NCI-H2171 (cell line): ENCODE data around the gene SLC9A9.

Experiments used
- DNase-seq: peaks from one replicate; lab custom pipeline; 2025; lab: John Stamatoyannopoulos, UW

Gene SLC9A9

GRCh38 chr3:143321058-143321769 lies 527.1 kb downstream of the SLC9A9 start:
- DNase-seq = no peak

- DNase-seq = no peak
Observed at GRCh38 chr3:143315766-143316165, 532.5 kb downstream of the SLC9A9 start.

GRCh38 chr3:143314251-143315093 lies 533.8 kb downstream of the SLC9A9 start:
- no peak for DNase-seq

DNA sequence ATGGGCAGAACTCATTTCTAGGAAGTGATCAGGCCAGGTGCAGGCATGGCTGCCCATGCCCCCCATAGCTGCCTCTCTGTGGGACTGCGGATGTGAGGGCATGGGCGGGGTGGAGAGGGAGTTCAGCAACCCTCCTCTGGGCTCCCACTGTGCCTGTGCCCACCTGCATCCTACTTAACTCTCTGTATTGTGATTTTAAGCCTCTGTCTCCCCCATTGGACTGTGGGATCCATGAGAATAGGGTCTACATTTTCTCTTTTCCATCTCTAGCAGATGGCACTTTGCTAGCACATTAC lies 534.4 kb downstream of the SLC9A9 start:
- DNase-seq = no peak

DNA sequence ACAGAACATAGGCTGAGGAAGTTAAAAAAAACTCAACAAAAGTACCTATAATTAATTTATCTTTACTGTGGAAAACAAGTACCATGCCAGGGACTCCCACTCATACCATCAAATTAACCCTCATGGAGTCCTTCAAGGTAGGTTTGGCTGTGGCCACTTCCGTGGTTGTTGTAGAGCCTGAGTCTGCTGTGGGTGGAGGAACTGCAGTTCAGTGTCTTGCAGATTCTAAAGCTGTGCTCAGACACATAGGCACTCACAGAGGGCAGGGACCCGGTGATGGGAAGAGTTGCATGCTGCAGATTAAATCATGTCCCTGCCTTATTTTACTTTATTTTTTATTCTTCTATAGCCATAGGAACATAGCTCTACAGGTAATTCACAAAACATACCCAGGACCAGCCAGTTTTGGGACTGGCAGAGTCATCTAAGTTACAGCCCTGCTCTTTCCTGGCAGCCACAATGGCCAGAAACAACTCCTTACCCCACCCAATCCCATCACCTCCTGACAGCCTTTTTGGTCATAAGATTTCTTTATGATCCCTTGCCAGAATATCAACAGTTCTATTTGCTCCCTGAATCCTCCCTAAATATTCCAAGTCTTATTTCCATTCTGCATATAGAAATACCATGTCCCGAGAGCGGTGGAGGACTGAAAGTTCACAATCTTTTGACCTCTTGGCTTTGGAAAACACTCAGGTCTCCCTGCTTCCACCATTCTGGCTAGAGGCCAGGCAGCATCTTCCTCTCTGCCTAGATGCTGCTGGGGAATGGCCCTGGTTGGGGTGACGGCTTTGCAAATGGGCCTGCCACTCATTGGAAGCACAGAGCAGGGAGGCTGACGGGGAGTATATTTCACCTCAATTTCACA lies 535.0 kb downstream of the SLC9A9 start:
- DNase-seq = no peak

GRCh38 chr3:143311096-143311495 lies 537.2 kb downstream of the SLC9A9 start:
- no peak for DNase-seq

GRCh38 chr3:143309705-143310104 lies 538.6 kb downstream of the SLC9A9 start:
- DNase-seq = no peak

DNA sequence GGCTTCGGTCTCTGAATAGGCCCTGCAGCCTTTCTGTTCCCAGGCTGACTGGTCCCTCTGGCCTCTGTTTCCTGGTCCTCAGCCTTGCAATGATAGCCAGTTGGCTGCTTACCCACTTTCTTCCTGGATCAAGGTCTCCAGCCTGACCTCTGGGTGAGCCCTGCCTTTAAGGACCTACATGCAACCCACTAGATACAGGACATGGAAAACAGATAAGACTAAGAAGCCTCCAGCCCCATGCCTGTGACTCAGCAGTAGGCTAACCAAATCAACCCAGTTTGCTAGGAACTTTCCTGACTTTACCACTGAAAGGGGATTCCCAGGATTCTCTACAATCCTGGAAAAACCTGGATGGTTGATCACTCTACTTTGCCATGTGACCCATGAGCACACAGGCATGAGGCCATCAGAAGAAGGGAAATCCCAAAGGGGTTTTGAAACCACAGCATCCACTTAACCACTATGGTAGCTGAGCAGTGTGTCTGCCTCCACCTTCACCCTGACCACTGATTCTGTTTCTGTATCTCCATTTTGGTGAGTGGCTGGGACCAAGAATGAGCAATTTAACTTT lies 540.6 kb downstream of the SLC9A9 start:
- no peak for DNase-seq

- no peak for DNase-seq
Observed at GRCh38 chr3:143306407-143306806, 541.9 kb downstream of the SLC9A9 start.

- DNase-seq = no peak
Observed at GRCh38 chr3:143302638-143303171, 545.6 kb downstream of the SLC9A9 start.

DNA sequence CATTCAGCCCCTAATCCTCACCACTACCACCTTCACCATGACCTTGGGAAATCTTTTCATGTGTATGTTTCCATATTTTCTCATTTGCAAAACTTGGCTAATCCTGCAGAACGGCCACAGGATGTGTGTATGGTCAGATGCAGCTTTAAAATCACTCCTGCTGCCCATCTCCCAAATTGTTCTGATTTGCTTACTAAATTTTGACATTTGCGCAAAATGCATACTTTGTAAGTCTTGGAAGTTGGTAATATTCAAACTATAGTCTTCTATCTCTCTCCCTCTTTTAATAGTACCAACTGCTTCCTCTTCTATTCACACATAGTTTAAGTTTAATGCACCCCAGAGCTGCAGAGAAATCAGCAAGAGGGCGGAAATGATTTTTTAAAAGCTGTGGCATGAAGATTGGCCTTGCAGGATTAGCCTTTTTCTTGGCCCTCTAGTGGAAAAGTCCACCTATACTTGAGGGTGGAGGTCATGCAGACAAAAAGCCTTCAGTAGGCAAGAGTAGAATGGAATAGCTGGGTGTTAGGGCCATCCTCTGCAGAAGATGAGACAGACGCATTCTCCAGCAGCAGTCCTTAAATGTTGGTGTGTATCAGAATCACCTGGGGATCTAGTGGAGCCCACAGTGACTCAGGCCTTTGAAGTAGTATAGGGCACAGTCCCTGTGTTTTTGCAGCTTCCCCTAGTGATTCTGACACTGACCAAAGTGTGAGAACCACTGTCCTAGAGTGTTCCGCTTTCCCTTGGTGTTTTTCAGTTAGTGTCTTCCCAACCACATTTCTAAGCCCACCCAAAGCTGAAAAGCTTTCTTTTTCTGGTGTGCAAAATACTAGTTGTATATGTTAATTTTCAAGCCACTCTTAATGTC lies 547.0 kb downstream of the SLC9A9 start:
- DNase-seq = no peak

DNA sequence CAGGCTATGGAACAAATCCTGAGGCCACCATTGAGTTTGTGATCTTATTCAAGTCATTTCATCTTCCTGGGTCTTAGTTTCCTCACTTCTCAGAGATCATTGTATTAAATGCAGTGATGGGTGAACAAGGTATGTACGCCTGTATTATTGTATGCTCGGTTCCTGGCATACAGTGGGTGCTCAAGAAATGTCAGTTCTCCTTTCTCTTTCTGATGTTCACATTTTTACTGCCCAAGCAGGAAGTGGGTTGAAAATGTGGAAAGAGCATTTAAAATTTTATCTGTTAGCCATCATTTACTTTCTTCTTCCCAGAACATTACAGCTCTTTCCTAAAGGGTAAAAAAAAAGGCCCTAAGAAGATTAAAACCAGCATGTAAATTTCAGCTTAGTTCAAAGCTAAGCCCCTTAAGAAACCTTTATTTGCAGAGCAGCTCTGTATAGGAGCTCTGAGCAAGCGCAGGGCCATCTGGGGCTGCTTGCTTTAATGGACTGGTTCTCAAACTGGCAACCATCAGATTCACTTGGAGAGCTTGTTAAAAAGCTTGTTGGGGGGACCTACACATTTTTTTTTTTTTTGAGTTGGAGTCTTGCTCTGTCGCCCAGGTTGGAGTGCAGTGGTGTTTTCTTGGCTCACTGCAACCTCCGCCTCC lies 549.3 kb downstream of the SLC9A9 start:
- DNase-seq = no peak

DNA sequence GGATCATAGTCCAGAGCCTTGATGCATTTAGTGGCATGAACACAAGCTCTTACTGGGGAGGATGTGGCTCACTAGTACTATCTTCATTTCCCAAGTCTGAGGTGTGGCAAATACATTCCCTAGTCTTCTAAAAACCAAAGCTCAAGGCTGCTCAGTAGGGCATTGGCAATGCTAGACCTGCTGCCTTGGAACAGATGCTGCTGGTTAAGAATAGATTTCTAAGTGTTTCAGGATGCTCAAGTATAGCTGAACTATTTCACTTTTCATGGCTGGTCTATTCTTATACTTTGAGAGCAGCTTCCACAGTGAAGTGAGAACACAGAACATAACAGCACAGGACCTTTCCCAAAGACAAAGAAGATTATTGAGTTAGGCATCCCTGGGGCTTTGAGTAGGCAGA lies 549.9 kb downstream of the SLC9A9 start:
- DNase-seq = no peak

- DNase-seq = no peak
Observed at GRCh38 chr3:143295201-143296080, 552.8 kb downstream of the SLC9A9 start.

GRCh38 chr3:143294188-143294587 lies 554.1 kb downstream of the SLC9A9 start:
- no peak for DNase-seq

DNA sequence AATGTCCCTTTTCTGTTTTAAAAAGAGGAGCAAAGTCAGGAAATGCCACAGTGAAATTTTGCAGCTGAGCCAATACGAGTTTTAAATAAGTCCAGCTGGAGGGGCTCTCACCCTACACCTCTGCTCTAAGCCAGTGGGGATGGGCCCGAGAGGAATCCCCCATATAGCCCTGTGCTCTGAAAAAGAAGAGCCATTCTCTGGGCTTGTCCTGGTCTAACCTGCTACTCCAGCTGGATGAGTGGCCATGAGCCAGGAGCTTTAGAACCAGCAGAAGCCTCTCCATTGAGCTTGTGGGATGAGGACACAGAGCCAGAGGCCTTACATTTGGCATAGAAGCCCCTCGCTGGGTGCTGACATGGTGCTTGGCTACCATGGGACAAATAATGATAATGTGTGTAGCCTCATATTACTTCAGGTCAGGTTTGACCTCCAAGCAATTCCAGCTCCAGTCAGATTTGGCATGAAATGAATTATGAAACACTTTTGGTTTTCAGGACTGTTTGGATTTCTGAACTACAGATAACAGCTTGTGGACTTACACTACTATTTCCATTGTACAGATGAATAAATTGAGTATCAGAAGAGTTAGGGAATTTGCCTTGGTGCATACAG lies 556.3 kb downstream of the SLC9A9 start:
- DNase-seq = no peak

- no peak for DNase-seq
Observed at GRCh38 chr3:143288944-143289343, 559.3 kb downstream of the SLC9A9 start.

DNA sequence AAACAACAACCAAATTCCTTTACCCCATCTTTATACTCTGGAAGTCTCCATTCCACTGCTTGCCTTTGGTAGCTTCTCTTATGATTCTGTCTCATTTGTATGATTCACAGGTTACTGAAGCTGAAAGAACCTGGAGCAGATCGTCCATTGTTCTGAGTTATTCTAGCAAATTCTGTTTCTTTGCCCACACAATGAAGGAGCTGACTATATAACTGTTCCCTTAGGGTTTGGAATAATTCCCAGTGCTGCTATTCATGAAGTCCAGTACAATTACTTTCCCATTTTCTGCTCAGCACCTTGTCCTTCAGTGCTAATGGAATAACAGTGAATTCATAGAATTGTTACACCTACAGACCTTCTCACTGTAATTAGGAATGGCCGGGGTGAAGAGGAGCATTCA lies 560.9 kb downstream of the SLC9A9 start:
- DNase-seq = no peak

DNA sequence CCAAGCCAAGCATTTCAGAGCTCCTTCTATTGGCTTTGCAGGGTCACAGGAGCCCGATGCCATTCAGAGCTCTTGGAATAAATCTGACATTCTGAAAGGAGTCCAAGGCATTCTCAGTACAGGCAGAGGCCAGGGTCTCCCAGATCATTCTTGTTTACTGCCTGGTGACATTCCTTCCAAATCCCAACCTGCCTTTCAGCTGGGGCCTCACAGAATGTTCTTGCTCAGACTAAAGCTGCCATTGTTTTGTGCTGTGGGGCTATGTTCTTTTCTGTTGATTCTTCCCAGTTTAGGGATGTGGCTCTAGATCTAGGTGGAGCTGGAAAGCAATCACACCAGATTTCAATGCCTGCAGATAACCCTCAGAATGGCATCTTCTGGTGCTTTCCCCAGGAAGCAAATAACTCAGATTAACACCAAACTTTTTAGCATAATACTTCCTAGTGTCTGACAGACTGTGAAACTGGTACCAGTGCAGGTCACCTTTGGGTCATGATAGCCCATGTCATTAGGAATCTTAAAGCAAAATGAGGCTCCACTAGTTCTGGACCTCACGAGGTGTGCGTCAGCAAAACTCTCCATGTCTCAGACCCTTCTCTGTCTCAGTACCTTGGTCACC lies 561.8 kb downstream of the SLC9A9 start:
- DNase-seq = no peak
